Right lobe of liver (tissue), 6 donors: Measurements from ENCODE around the gene VSTM2B. TPM values are rescaled to one million over a fixed set of nuclear protein-coding genes. Genes with fewer than 3 reads are reported as not detected.

ENCODE experiments used
- ATAC-seq, 4 donors: fragments of 200-7000 bp; cut with Tn5 transposase; one replicate each; pipeline ENCODE4 v1.9.1; 2020; ENCODE audit warnings: mild to moderate bottlenecking in 4 of 4, moderate library complexity in 4 of 4
- DNase-seq, 3 donors: peaks; one replicate each; pipeline ENCODE4 v3.0.0-alpha.2; 2020
- H3K27ac ChIP-seq, 3 donors: fragments of 200-600 bp; one replicate each; pipeline ENCODE4 v1.8.0; 2022
- H3K27me3 ChIP-seq, 2 donors: fragments of 200-600 bp; one replicate each; pipeline ENCODE4 v1.8.0; 2022
- H3K36me3 ChIP-seq, 4 donors: fragments of 200-600 bp; sonication (generic) in 1 of 4; one replicate each; pipeline versions ENCODE4 v1.5.1 to v1.8.0; 2017 to 2022; ENCODE audit warnings: control low read depth in 1 of 4
- H3K4me1 ChIP-seq, 4 donors: fragments of 200-600 bp; sonication (generic) in 1 of 4; one replicate each; pipeline versions ENCODE4 v1.5.1 to v1.8.0; 2017 to 2022; ENCODE audit warnings: control low read depth in 1 of 4
- H3K4me3 ChIP-seq, 3 donors: fragments of 200-600 bp; one replicate each; pipeline ENCODE4 v1.8.0; 2022
- H3K9me3 ChIP-seq, 4 donors: fragments of 200-600 bp; sonication (generic) in 1 of 4; one replicate each; pipeline versions ENCODE4 v1.5.1 to v1.8.0; 2017 to 2022; ENCODE audit warnings: control low read depth in 1 of 4
- POLR2A ChIP-seq: fragments of 450-650 bp; IDR thresholded peaks from one replicate; pipeline ENCODE4 v1.6.1; 2017; ENCODE audit warnings: antibody characterized with exemption, mild to moderate bottlenecking
- WGBS: methylation state at CpG from one replicate; pipeline ENCODE4 v1.1.6; 2018; ENCODE audit warnings: low coverage, low lambda C conversion rate; ENCODE audit not compliant: insufficient coverage; ENCODE audit errors: missing lambda C conversion rate; 5-methylcytosine and 5-hydroxymethylcytosine counted together
- intact Hi-C, 2 donors: fragments of 100-400 bp; cut with DNase I; formaldehyde crosslinking; loops; one replicate each; pipeline versions ENCODE4 v1.11.2 to v1.14.1; 2022
- total RNA-seq, 6 experiments: library from RNA; depleted of rRNA in 2 of 6; stranded (reverse); fragments of >200 nt in 2 of 6; fragmentation: NEBNext Ultra II Directional in 3 of 6; extraction: Animal tissue kit (Norgen Biotek cat#: 25700) in 3 of 6; gene quantifications; one replicate each; pipeline versions ENCODE4 v1.1.0 to v1.2.4, GENCODE V29; 2016 to 2023
- TF ChIP-seq, protein P1 (sequence below), 4 donors: fragments of 200-600 bp in 3 of 4; fragments of 450-650 bp in 1 of 4; IDR thresholded peaks; one replicate each; pipeline versions ENCODE4 v1.5.1 to v1.8.0; 2016 to 2022; ENCODE audit warnings: antibody characterized with exemption in 4 of 4, mild to moderate bottlenecking in 2 of 4
- donor health status: DM: no; HTN: yes; CAD: no.
- donor health status: DM: no; HTN: no; CAD: no.
- donor health status: DM: no; HTN: no; CAD: no.
- donor health status: DM: no; HTN: yes; CAD: no.
- donor health status: DM: no; HTN: yes; CAD: no.

The VSTM2B gene
- total RNA-seq, 6 experiments from 2014 or later: not detected

DNA sequence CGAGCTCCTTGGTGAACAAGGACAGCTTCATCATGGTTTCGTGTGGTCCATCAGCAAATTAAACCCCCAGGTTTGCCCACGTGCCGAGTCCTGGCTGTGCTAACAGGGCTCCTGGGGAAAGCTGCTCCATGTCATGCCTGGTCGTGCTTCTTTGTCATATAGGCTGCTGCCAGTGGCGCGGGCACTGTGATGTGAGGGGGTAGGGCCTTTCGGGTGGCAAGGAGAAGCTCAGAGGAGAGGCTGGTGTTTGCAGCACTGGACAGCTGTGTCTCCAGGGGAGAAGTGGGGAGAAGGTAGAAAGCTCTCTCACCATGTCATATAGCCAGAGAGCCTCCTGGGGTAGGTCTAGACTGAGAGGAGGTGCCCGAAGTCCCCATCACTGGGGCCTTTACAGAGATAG lies 13.3 kb downstream of the VSTM2B start:
- intact Hi-C loops: no loop called here

DNA sequence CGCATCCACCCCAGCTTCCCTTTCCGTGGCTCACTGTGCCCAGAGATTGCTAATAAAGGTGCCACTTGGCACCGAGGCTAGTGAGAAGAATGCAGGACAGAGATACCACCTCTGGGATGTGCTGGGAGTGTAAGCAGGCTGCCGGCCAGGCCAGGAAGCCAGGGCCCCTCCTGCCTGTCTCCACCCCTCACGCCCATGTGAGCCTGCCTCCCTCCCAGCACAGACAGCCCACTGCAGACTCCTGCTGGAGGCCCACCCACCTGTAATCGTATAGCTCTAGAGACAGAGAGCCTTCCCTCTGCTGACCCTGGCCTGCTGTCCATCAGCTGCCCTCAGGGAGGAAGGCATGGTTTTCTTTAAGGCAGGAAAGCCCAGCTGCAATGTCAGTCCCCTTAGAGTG lies 13.9 kb downstream of the VSTM2B start:
- Histone ChIP-seq H3K27me3 (no peaks in the 10 kb centered on the region), H3K27ac (no peak overlapping the region), H3K9me3 (no peaks in the 10 kb centered on the region), H3K4me1 (no peaks in the 10 kb centered on the region), H3K4me3 (no peak overlapping the region), H3K36me3 (no peaks in the 10 kb centered on the region)
- ATAC-seq: peak in 1 of 4 donors; percentile 15
- WGBS: 0% methylated on average over 3 of the region's 6 CpGs
- intact Hi-C loops: no loop called here
- TF ChIP-seq POLR2A: no peak
- TF ChIP-seq, protein P1, sequence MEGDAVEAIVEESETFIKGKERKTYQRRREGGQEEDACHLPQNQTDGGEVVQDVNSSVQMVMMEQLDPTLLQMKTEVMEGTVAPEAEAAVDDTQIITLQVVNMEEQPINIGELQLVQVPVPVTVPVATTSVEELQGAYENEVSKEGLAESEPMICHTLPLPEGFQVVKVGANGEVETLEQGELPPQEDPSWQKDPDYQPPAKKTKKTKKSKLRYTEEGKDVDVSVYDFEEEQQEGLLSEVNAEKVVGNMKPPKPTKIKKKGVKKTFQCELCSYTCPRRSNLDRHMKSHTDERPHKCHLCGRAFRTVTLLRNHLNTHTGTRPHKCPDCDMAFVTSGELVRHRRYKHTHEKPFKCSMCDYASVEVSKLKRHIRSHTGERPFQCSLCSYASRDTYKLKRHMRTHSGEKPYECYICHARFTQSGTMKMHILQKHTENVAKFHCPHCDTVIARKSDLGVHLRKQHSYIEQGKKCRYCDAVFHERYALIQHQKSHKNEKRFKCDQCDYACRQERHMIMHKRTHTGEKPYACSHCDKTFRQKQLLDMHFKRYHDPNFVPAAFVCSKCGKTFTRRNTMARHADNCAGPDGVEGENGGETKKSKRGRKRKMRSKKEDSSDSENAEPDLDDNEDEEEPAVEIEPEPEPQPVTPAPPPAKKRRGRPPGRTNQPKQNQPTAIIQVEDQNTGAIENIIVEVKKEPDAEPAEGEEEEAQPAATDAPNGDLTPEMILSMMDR (IDR thresholded peaks at IDR 0.05): no peak
- peak in 2 of 3 donors; percentile 23 for DNase-seq

More for the DNA sequence above, 13.3 kb downstream of the VSTM2B start:
- H3K4me1 ChIP-seq: no peaks in the 10 kb centered on the region
- H3K36me3 ChIP-seq: no peaks in the 10 kb centered on the region
- H3K4me3 ChIP-seq: no peak overlapping the region
- peak in 2 of 3 donors; percentile 15 to 27 for DNase-seq
- H3K9me3 ChIP-seq: no peaks in the 10 kb centered on the region
- TF ChIP-seq, protein P1 (IDR thresholded peaks at IDR 0.05): no peak
- TF ChIP-seq POLR2A: no peak
- WGBS: 44% methylated on average over 7 of the region's 9 CpGs
- ATAC-seq: no peak
- no peak overlapping the region for H3K27ac ChIP-seq
- H3K27me3 ChIP-seq: no peaks in the 10 kb centered on the region

DNA sequence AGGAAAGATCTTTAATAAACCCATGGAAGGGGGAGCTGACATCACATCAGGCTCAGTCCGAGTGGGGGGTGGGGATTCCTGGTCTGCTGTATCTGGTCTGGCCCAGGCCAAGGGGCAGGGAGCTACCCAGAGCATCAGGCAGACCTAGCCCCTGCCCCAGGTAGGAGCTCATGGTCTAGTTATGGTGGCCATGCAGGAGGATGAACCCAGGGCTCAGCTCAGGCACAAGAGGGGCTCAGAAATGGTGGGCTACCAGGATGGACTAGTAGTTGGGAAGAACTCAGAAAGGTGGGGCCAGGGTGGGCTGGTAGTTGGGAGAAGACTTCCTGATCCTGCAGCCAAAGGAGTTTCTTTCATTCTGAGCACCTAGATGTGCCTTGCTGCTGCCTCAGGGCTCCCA lies 14.3 kb downstream of the VSTM2B start:
- WGBS: 14% methylated on average over 1 of the region's 1 CpG
- no peaks in the 10 kb centered on the region for H3K9me3 ChIP-seq
- no peak overlapping the region for H3K27ac ChIP-seq
- H3K36me3 ChIP-seq: no peaks in the 10 kb centered on the region
- H3K27me3 ChIP-seq: no peaks in the 10 kb centered on the region
- TF ChIP-seq POLR2A: no peak
- TF ChIP-seq, protein P1 (IDR thresholded peaks at IDR 0.05): no peak
- no peak for ATAC-seq
- intact Hi-C loops: no loop called here
- DNase-seq: peak in 2 of 3 donors; percentile 14 to 30
- H3K4me1 ChIP-seq: no peaks in the 10 kb centered on the region
- H3K4me3 ChIP-seq: no peak overlapping the region

DNA sequence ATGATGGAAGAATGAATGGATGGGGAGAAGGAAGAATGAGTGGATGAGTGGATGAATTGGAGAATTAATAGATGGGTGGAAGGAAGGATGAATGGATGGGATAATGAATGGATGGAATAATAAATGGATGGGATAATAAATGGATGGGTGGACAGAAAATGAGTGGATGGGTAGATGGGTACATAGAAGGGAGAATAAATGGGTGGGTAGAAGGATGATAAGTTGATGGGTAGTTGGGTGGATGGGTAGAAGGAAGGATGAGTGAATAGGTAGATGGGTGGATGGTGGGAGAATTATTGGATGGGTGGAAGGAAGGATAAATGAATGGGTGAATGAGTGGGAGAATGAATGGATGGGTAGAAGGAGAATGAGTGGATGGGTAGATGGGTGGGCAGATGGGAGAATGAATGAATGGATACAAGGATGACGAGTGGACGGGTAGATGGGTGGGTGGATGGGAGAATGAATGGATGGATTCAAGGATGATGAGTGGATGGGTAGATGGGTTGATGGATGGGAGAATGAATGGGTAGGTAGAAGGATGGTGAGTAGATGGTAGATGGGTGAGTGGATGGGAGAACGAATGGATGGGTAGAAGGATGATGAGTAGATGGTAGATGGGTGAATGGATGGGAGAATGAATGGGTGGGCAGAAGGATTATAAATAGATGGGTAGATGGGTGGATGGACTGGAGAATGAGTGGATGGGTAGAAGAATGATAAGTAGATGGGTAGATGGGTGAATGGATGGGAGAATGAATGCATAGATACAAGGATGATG lies 15.9 kb downstream of the VSTM2B start:
- DNase-seq (no peak), ATAC-seq (no peak)
- Histone ChIP-seq H3K27me3 (no peaks in the 10 kb centered on the region), H3K4me1 (no peaks in the 10 kb centered on the region), H3K4me3 (no peak overlapping the region), H3K27ac (no peak overlapping the region), H3K9me3 (no peaks in the 10 kb centered on the region), H3K36me3 (no peaks in the 10 kb centered on the region)
- intact Hi-C loops: no loop called here
- WGBS: 59% methylated on average over 3 of the region's 3 CpGs
- TF ChIP-seq, protein P1 (IDR thresholded peaks at IDR 0.05): no peak
- TF ChIP-seq POLR2A: no peak
